Choroid plexus epithelial cell (primary cell): Measurements from ENCODE around the gene SEC14L5.

ENCODE experiments used
- DNase-seq: peaks from one replicate; pipeline ENCODE4 v3.0.0-alpha.2; 2010; ENCODE audit warnings: low read depth
- H3K4me3 ChIP-seq: 2 replicates; pipeline ENCODE4 v1.5.1; 2011; ENCODE audit warnings: low read depth, mild to moderate bottlenecking, control low read depth, low read length, moderate library complexity
- TF ChIP-seq, protein P1 (sequence below): conservative IDR thresholded peaks from 2 replicates; pipeline ENCODE4 v1.5.1; 2011; ENCODE audit warnings: low read depth, mild to moderate bottlenecking, control low read depth, inconsistent platforms, low read length, moderate library complexity

Gene SEC14L5

GRCh38 chr16:5066511-5066910, 108.4 kb downstream of the SEC14L5 start:
- no peak for DNase-seq
- H3K4me3 ChIP-seq = no peak overlapping the region
- TF ChIP-seq, protein P1, sequence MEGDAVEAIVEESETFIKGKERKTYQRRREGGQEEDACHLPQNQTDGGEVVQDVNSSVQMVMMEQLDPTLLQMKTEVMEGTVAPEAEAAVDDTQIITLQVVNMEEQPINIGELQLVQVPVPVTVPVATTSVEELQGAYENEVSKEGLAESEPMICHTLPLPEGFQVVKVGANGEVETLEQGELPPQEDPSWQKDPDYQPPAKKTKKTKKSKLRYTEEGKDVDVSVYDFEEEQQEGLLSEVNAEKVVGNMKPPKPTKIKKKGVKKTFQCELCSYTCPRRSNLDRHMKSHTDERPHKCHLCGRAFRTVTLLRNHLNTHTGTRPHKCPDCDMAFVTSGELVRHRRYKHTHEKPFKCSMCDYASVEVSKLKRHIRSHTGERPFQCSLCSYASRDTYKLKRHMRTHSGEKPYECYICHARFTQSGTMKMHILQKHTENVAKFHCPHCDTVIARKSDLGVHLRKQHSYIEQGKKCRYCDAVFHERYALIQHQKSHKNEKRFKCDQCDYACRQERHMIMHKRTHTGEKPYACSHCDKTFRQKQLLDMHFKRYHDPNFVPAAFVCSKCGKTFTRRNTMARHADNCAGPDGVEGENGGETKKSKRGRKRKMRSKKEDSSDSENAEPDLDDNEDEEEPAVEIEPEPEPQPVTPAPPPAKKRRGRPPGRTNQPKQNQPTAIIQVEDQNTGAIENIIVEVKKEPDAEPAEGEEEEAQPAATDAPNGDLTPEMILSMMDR = no peak
